GM12878 (cell line): ENCODE data around the gene TMEM151A. TPM values are rescaled to one million over a fixed set of nuclear protein-coding genes. Genes with fewer than 3 reads are reported as not detected.

Source experiments
- BACH1 ChIP-seq: fragments of 450-650 bp; IDR thresholded peaks from 2 replicates; pipeline ENCODE4 v1.6.1; 2017; ENCODE audit warnings: mild to moderate bottlenecking, borderline replicate concordance
- BCL11A ChIP-seq: IDR thresholded peaks from 2 replicates; pipeline ENCODE4 v1.6.1; 2011; ENCODE audit warnings: low read depth, low read length
- BRCA1 ChIP-seq: IDR thresholded peaks from 2 replicates; pipeline ENCODE4 v1.6.1; 2011; ENCODE audit warnings: low read depth, low read length, improper control_type of control experiment
- CUX1 ChIP-seq: IDR thresholded peaks from 2 replicates; pipeline ENCODE4 v1.6.1; 2012; ENCODE audit warnings: improper control_type of control experiment, low read depth, low read length; ENCODE audit not compliant: insufficient replicate concordance
- EGR1 ChIP-seq, 2 experiments: IDR thresholded peaks; 1 replicate in 1 of 2; 2 replicates in 1 of 2; pipeline ENCODE4 v1.6.1; 2011 to 2012; ENCODE audit warnings: low read depth in 2 of 2, low read length in 2 of 2, borderline replicate concordance in 1 of 2, mild to moderate bottlenecking in 1 of 2, moderate library complexity in 1 of 2
- FOXM1 ChIP-seq: IDR thresholded peaks from 2 replicates; pipeline ENCODE4 v1.6.1; 2012; ENCODE audit warnings: low read depth, mild to moderate bottlenecking, inconsistent platforms, low read length, moderate library complexity
- HCFC1 ChIP-seq: fragments of 150-350 bp; IDR thresholded peaks from 2 replicates; pipeline ENCODE4 v1.6.1; 2014; ENCODE audit warnings: low read length
- NFXL1 ChIP-seq: fragments of 450-650 bp; IDR thresholded peaks from 2 replicates; pipeline ENCODE4 v1.6.1; 2017; ENCODE audit warnings: antibody characterized with exemption, mild to moderate bottlenecking, borderline replicate concordance
- NR2C2 ChIP-seq: IDR thresholded peaks from 2 replicates; pipeline ENCODE4 v1.6.1; 2011; ENCODE audit warnings: borderline replicate concordance, low read depth; ENCODE audit not compliant: control insufficient read depth, insufficient read length
- PBX3 ChIP-seq: IDR thresholded peaks from 2 replicates; pipeline ENCODE4 v1.6.1; 2011; ENCODE audit warnings: mild to moderate bottlenecking, low read depth, low read length, moderate library complexity; ENCODE audit not compliant: insufficient replicate concordance
- POLR2AphosphoS5 ChIP-seq: IDR thresholded peaks from 2 replicates; pipeline ENCODE4 v1.6.1; 2011; ENCODE audit warnings: mild to moderate bottlenecking, low read length, inconsistent platforms
- SUPT20H ChIP-seq: IDR thresholded peaks from 2 replicates; pipeline ENCODE4 v1.6.1; 2011; ENCODE audit warnings: low read depth, mild to moderate bottlenecking, low read length, moderate library complexity, borderline replicate concordance; ENCODE audit not compliant: control insufficient read depth
- TBL1XR1 ChIP-seq: IDR thresholded peaks from 2 replicates; pipeline ENCODE4 v1.6.1; 2012; ENCODE audit warnings: low read depth, low read length, improper control_type of control experiment
- WRNIP1 ChIP-seq: IDR thresholded peaks from 2 replicates; pipeline ENCODE4 v1.6.1; 2011; ENCODE audit warnings: low read depth, low read length, improper control_type of control experiment, borderline replicate concordance
- YBX1 ChIP-seq: fragments of 450-650 bp; IDR thresholded peaks from 2 replicates; pipeline ENCODE4 v1.6.1; 2016; ENCODE audit warnings: antibody characterized with exemption
- ZNF274 ChIP-seq: IDR thresholded peaks from one replicate; pipeline ENCODE4 v1.8.0; 2011; ENCODE audit not compliant: insufficient read length, insufficient read depth
- polyA plus RNA-seq, 11 experiments: library from polyadenylated mRNA; depleted of rRNA in 4 of 11; unstranded in 6 of 11; stranded (reverse) in 5 of 11; fragments of >200 nt; fragmentation: Nextera tagmentation in 4 of 11; fragmentation: Illumina TruSeq in 1 of 11; extraction: Ambion mirVana in 4 of 11; extraction: Trizol in 1 of 11; gene quantifications; 1 replicate in 1 of 11; 2 replicates in 10 of 11; pipeline versions ENCODE4 v1.2.1 to v1.2.3, GENCODE V29; 2011 to 2016; ENCODE audit warnings: inconsistent platforms in 2 of 11, missing spikeins in 2 of 11, low read depth in 1 of 11
- total RNA-seq, 4 experiments: library from RNA; depleted of rRNA in 3 of 4; stranded (reverse); fragments of >200 nt in 3 of 4; fragmentation: Illumina TruSeq in 1 of 4; extraction: Trizol in 1 of 4; gene quantifications; 2 replicates each; pipeline versions ENCODE4 v1.2.1 to v1.2.3, GENCODE V29; 2013 to 2021
- TF ChIP-seq, protein P1 (sequence below): IDR thresholded peaks from 2 replicates; pipeline ENCODE4 v1.6.1; 2011; ENCODE audit warnings: low read depth, low read length, improper control_type of control experiment, borderline replicate concordance
- TF ChIP-seq, protein P2 (sequence below): fragments of 450-650 bp; IDR thresholded peaks from 2 replicates; pipeline ENCODE4 v1.6.1; 2017; ENCODE audit warnings: mild to moderate bottlenecking, moderate library complexity

Gene TMEM151A
- total and polyA plus RNA-seq, 10 of the 15 experiments (the other 5 are each of a cell fraction or from before 2014, with no cell fraction given), result not detected

DNA sequence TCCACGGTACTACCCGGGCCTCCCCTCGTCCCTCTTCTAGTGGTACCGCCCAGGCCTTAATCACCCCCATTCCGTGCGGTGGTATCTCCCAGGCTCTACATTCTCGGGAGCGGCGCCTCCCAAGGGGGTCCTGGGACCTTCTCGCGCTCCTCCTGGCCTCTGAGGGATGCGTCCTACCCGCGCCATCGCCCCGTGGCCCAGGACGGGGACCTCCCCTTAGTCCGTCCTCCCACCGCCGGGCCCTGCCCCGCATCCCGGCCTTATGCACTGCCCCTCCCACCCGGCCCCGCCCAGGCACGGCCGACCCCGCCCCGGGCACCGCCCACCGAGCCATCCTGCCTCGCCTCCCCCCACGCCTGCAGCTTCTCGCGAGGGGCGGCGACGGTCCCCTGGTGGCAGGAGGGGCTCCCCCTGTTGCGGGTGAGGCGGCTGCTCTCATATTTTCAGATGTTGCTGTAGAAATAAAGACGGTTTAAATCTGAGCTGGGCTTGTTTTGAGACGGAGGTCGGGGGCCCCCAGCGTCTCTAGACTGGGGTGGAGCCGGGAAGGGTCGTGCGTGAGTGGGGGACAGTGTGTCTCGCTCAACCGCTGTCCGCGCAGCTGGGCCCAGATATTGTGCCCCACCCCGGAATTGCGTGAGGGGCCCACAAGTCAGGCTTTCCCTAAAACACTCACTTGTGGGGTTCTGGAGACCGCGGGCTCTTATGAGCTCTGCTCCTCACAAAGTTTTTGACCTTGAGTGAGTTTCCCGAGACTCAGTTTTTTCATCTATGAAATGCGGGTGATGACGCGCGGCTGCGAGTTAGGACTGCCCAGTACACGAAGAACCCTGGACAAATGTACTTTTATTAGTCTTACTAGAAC lies 24.1 kb upstream of the TMEM151A start (continued):
- TF ChIP-seq CUX1, result no peak
- TF ChIP-seq, protein P1, sequence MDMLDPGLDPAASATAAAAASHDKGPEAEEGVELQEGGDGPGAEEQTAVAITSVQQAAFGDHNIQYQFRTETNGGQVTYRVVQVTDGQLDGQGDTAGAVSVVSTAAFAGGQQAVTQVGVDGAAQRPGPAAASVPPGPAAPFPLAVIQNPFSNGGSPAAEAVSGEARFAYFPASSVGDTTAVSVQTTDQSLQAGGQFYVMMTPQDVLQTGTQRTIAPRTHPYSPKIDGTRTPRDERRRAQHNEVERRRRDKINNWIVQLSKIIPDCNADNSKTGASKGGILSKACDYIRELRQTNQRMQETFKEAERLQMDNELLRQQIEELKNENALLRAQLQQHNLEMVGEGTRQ, result no peak
- TF ChIP-seq HCFC1, result 0 out of 2 replicates have a peak, but pooled peaks have one; percentile 24
- no peak for TF ChIP-seq BACH1
- no peak for TF ChIP-seq ZNF274
- TF ChIP-seq, protein P2, sequence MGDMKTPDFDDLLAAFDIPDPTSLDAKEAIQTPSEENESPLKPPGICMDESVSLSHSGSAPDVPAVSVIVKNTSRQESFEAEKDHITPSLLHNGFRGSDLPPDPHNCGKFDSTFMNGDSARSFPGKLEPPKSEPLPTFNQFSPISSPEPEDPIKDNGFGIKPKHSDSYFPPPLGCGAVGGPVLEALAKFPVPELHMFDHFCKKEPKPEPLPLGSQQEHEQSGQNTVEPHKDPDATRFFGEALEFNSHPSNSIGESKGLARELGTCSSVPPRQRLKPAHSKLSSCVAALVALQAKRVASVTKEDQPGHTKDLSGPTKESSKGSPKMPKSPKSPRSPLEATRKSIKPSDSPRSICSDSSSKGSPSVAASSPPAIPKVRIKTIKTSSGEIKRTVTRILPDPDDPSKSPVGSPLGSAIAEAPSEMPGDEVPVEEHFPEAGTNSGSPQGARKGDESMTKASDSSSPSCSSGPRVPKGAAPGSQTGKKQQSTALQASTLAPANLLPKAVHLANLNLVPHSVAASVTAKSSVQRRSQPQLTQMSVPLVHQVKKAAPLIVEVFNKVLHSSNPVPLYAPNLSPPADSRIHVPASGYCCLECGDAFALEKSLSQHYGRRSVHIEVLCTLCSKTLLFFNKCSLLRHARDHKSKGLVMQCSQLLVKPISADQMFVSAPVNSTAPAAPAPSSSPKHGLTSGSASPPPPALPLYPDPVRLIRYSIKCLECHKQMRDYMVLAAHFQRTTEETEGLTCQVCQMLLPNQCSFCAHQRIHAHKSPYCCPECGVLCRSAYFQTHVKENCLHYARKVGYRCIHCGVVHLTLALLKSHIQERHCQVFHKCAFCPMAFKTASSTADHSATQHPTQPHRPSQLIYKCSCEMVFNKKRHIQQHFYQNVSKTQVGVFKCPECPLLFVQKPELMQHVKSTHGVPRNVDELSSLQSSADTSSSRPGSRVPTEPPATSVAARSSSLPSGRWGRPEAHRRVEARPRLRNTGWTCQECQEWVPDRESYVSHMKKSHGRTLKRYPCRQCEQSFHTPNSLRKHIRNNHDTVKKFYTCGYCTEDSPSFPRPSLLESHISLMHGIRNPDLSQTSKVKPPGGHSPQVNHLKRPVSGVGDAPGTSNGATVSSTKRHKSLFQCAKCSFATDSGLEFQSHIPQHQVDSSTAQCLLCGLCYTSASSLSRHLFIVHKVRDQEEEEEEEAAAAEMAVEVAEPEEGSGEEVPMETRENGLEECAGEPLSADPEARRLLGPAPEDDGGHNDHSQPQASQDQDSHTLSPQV, result no peak
- 0 out of 3 replicates have a peak, but pooled peaks of 1 of the 2 experiments have one; percentile 17 for TF ChIP-seq EGR1 (IDR thresholded peaks at IDR 0.05; ENCODE audit: borderline replicate concordance in 1 of 2, low read depth in 2 of 2, low read length in 2 of 2)
- TF ChIP-seq SUPT20H, result no peak
- TF ChIP-seq BCL11A, result no peak
- peak; percentile 74 for TF ChIP-seq BRCA1
- TF ChIP-seq NFXL1, result no peak
- TF ChIP-seq YBX1, result no peak
- TF ChIP-seq FOXM1, result no peak
- no peak for TF ChIP-seq TBL1XR1
- TF ChIP-seq NR2C2, result no peak
- no peak for TF ChIP-seq PBX3
- no peak for TF ChIP-seq WRNIP1
- TF ChIP-seq POLR2AphosphoS5, result no peak
